ENCODE measurements around the gene ZNF680. TPM values are rescaled to one million over a fixed set of nuclear protein-coding genes. Genes with fewer than 3 reads are reported as not detected.
"Not testable (repeated sequence)": the region's sequence is repeated elsewhere in the genome, so short reads cannot be mapped to it uniquely, and the experiment has no call there.

The ZNF680 gene
- total RNA-seq, 4 donors from 2014 or later = 5.5 to 10.3 (median 7.4) TPM

DNA sequence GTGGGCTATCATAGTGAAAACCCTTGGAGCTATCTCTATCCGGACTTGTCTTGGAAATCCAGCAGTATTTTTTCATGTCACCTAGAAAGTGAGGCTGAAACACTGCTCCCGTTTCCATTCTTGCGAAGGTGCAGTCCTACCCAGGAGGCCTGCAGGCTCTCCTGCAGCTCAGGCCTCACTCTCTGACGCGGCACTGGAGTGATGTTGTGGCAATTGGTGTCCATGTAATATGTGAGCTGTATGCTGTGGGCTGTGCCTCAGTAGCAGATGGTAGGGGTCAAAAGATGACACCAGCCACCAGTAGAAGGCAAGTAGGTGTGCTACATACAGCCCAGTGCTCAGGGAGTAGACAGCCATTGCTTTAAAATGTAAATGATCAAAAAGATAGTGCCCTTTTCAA lies 28.1 kb upstream of the ZNF680 start:
- DNase-seq = no peak
- Histone ChIP-seq H3K27ac (no peak overlapping the region), H3K36me3 (no peaks in the 10 kb centered on the region), H3K4me1 (no peaks in the 10 kb centered on the region), H3K27me3 (no peaks in the 10 kb centered on the region), H3K4me3 (no peak overlapping the region), H3K9me3 (no peaks in the 10 kb centered on the region)
- WGBS, 2 donors = 82 to 88% methylated on average over 4 to 5 of the region's 5 CpGs
- TF ChIP-seq POLR2A (IDR thresholded peaks at IDR 0.05) = no peak
- TF ChIP-seq CTCF (IDR thresholded peaks at IDR 0.05) = no peak
- intact Hi-C loops (cut with DNase I) = no loop called here

DNA sequence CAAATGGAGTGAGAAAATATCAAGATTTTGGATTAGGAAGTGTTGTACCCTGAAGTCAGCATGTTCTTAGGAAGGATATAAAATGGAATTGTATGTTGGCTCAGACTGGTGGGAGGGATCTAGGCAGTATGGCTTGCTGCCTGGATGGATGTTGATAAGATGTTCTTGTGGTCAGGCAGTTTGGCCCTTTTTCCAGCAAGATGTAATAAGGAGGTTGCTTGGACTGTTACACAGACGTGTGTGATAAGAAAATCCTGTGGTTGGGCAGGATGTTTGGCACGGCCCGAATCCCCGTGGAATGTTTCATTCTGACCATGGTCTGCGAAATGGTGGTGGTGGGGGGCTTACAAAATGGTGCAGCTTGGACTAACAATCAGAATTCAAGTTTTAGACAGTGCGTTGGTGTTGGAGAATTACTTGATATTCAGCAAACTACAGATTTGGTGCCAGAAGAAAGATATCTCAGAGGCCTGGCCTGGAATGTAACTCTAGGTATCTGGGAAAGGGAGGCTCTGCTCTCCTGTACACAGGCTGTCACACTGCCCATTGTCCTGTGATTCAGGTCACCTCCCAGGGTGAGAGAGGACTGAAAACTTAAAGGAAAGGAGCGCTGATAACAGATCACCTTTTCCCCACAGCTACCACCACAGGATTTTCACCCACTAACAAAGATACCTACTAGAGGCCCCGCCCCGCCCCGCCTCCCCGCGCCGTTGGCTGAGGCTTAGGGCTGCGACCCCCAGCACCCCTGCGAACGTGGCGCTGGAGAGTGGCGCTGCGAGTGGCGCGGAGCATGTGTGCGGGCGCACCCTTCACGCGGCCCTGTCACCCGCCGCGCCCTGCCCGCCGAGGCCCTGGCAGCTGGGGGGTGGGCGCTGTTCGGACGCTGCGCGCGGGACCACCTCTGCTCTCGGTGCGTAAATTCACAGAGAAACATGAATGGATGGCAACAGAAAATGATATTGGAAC lies 19.3 kb upstream of the ZNF680 start:
- 83 to 88% methylated on average over 14 to 30 of the region's 38 CpGs for WGBS, 2 donors
- Histone ChIP-seq H3K27me3 (no peaks in the 10 kb centered on the region), H3K36me3 (no peaks in the 10 kb centered on the region), H3K4me1 (no peaks in the 10 kb centered on the region), H3K9me3 (peaks cover 0 to 1% (median 0%) of the 10 kb centered on the region in 3 donors), H3K27ac (no peak overlapping the region), H3K4me3 (no peak overlapping the region)
- DNase-seq = no peak
- intact Hi-C loops (cut with DNase I) = no loop called here
- TF ChIP-seq POLR2A (IDR thresholded peaks at IDR 0.05) (no peak), CTCF (IDR thresholded peaks at IDR 0.05) (no peak)

DNA sequence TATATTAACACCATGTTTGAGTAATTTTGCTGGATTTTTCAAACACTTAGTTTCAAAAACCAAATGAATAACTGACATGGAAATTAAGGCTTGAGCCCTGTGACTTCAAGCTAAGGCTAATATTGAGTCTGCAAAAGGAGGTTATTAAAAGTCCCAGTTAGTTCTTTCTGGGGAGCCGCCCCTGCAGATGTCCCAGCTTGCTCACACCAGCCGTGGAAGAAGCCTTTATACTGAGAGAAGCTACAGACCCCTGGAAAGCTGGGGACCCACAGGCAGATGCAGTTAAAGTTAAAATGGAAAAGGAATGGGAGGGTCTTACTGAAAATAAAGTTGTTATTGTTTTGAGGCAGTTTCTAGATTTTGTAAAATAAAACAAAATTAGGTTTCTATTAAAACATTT lies 18.5 kb upstream of the ZNF680 start:
- no peak for DNase-seq
- no peak overlapping the region for H3K4me3 ChIP-seq
- peaks cover 0 to 6% (median 0%) of the 10 kb centered on the region in 3 donors for H3K9me3 ChIP-seq
- no peaks in the 10 kb centered on the region for H3K4me1 ChIP-seq
- no peak overlapping the region for H3K27ac ChIP-seq
- WGBS, 2 donors = 89 to 100% methylated on average over 2 of the region's 2 CpGs
- TF ChIP-seq CTCF (IDR thresholded peaks at IDR 0.05) = no peak
- no peak for TF ChIP-seq POLR2A (IDR thresholded peaks at IDR 0.05)
- no peaks in the 10 kb centered on the region for H3K36me3 ChIP-seq
- intact Hi-C loops (cut with DNase I) = no loop called here
- H3K27me3 ChIP-seq = no peaks in the 10 kb centered on the region

DNA sequence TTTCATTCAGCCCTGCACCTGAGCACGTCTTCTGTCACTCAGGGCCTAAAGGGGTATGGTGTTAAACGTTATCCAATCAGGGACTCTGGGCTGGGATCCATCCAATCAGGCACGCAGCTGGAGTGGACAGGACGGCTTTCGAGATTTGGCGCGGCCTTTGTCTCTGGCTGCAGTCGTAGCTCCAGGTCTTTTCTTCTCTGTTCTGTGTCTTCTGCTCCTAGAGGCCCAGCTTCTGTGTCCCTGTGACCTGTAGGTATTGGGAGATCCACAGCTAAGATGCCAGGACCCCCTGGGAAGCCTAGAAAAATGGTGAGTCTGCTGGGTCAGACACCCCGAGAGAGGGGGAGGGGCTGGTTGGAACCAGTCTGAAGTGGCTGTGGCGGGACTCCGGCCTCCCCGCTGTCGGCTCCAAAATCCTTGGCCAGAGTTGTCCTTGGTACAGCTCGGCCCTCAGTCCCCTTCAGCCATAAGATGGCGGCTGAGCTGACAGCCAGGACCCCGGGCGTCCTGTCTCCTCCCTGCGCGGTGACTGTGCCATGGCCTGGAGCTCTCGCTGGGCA lies 11.7 kb upstream of the ZNF680 start:
- WGBS, 2 donors = 27 to 71% methylated on average over 13 to 18 of the region's 20 CpGs
- H3K4me3 ChIP-seq = peak overlapping the region; percentile 14 to 43 (median 38)
- intact Hi-C loops (cut with DNase I) = no loop called here

GRCh38 chr7:64570284-64570605 lies 7.4 kb upstream of the ZNF680 start:
- DNase-seq; intact Hi-C loops (cut with DNase I): not testable (repeated sequence)
- WGBS, 2 donors = 4 to 9% methylated on average over 11 to 16 of the region's 30 CpGs

More for the DNA sequence above, 11.7 kb upstream of the ZNF680 start:
- Histone ChIP-seq H3K36me3 (no peaks in the 10 kb centered on the region), H3K27me3 (peaks cover 0 to 17% (median 0%) of the 10 kb centered on the region in 4 donors), H3K4me1 (peaks cover 0 to 14% (median 4%) of the 10 kb centered on the region in 3 donors), H3K27ac (no peak overlapping the region), H3K9me3 (peaks cover 0 to 6% (median 0%) of the 10 kb centered on the region in 3 donors)
- no peak for DNase-seq
- no peak for TF ChIP-seq CTCF (IDR thresholded peaks at IDR 0.05)
- no peak for TF ChIP-seq POLR2A (IDR thresholded peaks at IDR 0.05)

More at GRCh38 chr7:64570284-64570605, 7.4 kb upstream of the ZNF680 start:
- peaks cover 0 to 21% (median 8%) of the 10 kb centered on the region in 3 donors for H3K4me1 ChIP-seq
- not testable (repeated sequence) for H3K36me3 ChIP-seq, H3K27ac ChIP-seq, H3K9me3 ChIP-seq
- peaks cover 0 to 22% (median 0%) of the 10 kb centered on the region in 4 donors for H3K27me3 ChIP-seq
- H3K4me3 ChIP-seq = peak overlapping the region; percentile 23 to 73 (median 49)
